GM18517 (cell line): ENCODE measurements around the gene SPATA1.
"Not testable (repeated sequence)": the region's sequence is repeated elsewhere in the genome, so short reads cannot be mapped to it uniquely, and the experiment has no call there.

Experiments used
- ATAC-seq: cut with Tn5 transposase; IDR thresholded peaks from one replicate; pipeline ENCODE4 v1.9.1; 2021; ENCODE audit warnings: mild to moderate bottlenecking, moderate library complexity; ENCODE audit not compliant: unreplicated experiment

Gene SPATA1

DNA sequence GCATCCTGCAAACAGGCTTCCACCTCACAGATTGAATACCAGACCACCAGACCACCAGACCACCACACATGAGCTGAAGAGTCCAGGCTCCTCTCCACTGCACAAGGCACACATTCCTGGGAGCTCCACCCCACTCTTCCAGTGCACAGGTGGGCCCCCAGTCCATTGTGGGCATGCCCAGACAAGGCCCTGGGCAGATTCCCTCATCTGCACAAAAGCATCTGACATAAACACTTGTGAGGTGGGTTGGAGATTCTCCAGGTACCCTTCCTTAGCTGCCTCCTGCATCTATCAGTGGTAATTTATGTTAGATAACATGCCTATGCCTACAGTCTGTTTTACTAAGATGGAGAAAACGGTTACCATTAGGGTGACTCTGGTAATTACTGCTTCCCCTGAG lies 79.6 kb downstream of the SPATA1 start:
- no peak for ATAC-seq

DNA sequence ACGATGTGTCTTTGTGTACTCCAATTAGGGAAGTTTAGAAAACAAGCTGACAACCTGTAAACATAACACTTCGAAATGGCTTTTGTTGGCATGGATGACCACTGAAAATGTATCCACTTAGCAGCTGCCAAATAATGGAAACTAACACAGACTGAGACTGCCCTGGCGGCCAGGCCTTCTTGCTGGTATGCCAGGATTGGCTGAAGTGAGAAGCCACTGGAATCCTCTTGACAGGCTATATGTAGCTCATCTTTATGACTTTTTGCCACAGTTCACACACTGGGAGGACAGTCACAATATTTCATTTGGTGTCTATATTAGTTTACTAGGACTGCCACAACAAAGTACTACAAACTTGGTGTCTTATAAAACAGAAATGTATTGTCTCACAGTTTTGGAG lies 80.9 kb downstream of the SPATA1 start:
- no peak for ATAC-seq

DNA sequence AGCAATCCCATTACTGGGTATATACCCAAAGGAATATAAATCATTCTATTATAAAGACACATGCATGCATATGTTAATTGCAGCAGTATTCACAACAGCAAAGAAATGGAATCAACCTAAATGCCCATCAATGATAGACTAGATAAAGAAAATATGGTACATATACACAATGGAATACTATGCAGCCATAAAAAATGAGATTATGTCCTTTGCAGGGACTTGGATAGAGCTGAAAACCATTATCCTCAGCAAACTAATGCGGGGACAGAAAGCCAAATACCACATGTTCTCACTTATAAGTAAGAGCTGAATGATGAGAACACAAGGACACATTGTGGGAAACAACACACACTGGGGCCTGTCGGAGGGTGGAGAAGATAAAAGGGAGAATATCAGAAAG lies 88.8 kb downstream of the SPATA1 start:
- not testable (repeated sequence) for ATAC-seq

DNA sequence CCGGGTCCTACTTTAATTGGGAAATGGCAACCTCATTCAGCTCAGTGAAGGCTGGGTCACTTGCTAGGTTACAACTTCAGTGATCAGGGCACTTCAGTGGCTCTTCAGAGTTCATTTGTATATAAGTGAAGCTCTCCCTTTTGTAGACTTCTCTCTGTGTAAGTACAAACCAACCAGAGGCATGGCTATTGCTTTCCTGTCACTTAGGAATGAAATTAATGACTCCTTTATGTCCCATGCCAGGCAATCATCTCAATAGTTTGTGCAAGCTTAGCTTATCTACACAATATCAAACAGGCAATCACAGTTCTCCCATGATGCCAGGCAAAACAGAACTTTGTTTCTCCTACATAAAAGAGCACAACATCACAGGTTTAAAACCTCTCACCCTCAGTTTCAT lies 90.8 kb downstream of the SPATA1 start:
- ATAC-seq = no peak

DNA sequence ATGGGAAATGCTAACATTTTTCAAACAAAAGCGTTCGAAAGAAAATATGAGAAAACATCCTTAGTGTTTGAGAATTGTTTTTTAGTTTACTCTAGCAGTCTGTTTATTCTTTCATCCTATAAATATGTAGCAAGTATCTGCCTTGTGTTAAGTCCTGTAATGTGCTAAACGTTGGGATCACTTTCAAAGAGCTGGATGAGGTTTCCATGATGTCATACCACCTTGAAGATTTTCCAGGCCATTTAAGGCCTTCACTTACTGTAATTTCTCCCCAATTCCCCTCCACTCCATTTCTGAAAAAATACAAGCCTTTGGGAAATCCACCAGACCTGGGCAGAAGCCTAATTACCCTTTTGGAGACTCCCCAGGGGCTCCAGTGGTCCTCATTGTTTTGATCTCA lies 92.2 kb downstream of the SPATA1 start:
- ATAC-seq = no peak

DNA sequence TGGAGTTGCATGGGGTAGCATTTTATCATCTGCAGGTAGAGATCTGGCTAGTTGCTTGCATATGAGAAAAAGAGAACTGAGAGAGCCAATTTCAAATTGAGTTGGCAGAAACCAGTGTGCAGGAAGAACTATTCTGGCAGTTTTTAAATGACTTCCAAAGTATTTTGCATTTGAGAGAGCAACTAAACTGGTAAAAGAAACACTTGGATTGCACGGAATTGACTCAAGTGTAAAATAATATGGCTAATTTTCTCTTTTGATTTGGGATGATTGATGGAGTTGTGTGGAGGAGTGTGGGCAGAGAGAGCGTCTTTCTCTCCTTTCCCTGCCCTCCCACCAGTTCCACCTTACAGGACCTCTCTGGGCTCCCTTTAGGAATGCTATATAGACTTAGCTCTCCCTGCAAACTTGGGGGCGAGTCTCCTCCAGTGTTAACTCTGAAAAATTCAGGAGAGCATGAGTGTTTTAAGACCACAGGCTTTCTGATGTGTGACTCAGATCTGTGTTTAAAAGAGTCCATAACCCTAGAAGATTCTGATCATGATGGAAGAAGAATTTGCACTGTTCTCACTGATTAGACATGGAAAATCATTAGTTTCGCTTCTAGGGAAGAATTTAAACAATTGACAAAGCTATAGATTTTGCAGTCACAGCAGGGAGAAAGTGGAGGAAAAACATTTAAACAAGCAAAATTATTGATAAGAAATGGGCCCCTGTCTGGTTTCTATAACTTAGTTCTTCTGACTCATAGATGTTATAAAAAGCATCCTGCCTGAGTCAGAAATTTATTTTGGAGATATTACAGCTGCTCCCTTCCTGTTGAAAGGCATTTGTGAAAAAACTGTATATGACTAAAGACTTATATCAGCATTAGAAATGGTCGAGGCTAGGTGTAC lies 92.9 kb downstream of the SPATA1 start:
- peak; percentile 80 for ATAC-seq

DNA sequence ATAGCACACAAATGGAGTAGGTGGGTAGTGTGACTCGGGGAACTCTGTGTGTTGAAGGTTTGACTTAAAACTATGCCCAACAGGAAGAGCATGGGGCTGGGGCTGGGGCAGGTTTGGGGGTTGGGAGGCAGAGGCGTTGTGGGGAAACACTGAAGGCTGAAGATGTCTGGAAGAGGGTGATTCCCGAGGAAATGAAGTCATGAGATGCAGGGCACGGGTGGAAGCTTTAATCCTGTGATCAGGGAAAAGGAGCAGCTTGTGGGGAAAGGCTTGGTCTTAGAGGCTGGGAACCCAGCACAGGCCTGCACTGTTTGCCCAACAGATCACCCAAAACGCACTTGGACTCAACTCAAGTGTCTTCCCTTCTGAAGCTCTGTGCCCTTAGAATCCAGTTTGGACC lies 94.6 kb downstream of the SPATA1 start:
- no peak for ATAC-seq

DNA sequence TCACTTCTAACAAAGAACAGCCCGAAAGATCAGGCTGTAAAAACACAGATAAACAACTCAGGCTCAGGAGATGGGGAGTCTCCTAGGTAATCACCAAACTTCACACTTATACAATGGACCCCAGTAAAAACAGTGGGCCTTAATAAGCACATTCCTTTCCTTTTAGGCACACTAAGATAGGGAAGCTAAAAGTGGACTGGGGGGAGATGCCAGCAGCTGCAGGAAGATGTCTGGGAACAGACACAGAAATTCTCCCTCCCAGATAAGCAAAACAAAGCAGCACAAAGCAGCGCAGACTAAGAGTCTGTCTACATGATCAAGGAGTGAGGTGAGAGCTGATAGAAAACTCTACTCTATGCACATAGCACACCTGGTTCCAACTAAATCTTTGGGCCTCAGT lies 97.0 kb downstream of the SPATA1 start:
- no peak for ATAC-seq

DNA sequence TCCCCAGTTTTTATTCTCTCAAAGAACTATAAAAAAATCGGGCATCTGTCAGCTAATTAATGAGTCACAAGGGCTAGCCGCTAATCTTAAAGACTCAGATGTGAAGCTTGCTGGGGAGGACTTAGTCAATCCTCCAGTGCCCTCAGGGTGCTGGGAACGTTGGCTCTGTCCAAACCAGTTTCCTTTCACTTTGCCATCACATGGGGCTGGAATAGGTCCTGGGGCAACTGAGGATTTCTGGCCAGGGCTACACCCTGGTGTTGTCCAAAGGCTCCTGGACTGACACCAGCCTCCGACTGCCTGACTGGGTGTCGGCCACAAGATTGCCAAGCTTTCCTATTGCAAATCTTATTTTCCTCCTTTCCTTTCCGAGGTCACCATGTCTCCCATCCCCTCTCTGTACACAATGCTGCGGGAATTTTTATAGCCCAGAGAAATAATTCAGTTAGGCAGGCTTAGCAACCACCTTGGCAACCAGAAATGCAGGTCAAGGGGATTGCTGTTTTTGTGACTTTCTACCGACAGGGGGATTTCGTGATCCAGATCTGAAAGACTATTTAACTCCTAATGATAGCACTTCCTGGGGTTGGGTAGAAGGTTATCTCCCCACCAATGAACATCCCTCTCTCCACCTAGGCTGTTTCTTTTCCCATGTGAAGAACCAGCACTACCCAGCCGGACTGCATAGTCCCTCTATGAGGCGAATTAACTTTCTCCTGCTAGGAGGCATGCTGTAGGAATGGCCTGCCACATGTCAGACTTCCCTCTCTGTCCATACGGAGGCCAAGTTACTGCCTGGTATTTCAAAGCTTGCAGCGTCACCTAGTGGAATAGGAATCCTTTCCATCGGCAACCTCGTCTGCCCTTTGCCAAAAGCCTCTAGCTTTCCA lies 98.0 kb downstream of the SPATA1 start:
- no peak for ATAC-seq

DNA sequence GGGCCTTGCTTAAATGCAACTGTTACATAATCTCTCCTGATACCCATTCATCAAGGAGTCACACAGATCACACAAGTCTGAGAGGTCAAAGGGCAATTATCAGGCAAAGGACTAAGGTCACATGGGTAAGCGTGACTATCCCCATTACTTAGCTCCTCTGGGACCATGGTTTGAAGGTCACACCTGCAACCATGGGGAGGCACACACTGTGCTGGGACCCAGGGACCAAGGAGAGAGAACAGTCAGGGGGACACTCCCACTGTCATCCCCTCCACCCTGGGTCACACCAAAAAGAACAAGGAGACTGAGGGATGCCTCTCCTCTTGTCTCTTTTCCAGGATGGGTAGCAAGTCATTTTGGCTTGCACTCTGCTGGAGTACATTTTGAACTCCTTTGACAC lies 99.0 kb downstream of the SPATA1 start:
- no peak for ATAC-seq

DNA sequence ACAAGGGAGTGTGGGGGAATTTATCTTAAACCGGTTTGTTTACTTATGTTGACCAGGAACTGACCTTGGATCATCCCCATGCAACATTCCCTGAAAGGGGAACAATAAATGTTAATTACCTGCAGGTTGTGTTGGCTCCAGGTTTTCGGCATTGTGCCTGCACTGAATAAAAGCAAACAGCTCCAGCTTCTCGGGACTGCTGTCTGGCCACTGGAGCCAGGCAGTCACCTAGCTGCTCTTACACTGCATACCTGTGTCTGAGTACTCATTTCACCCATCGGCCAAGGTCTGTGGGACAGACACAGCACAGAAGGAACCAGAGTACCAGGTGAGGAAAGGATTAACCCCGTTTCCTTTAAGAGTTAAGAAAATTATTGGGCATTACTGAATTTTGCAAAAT lies 100.8 kb downstream of the SPATA1 start:
- ATAC-seq = no peak

DNA sequence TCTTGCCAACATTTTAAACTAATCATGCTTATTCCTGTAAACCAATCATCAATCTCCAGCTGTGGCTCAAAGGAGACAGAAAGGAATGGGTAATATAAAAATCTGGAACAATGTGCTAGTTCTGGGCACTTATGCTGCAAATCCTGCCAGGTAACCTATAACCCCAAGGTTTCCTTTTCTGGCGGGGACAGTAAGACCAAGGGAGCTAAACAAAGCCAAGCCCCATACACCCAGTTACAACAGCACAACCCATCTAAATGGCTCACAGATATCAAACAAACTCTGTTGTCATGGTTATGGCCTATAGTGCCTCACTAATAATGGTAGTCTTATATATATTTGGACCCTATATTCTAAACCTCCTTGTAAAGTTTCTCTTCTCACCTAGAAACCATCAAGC lies 104.9 kb downstream of the SPATA1 start:
- no peak for ATAC-seq

DNA sequence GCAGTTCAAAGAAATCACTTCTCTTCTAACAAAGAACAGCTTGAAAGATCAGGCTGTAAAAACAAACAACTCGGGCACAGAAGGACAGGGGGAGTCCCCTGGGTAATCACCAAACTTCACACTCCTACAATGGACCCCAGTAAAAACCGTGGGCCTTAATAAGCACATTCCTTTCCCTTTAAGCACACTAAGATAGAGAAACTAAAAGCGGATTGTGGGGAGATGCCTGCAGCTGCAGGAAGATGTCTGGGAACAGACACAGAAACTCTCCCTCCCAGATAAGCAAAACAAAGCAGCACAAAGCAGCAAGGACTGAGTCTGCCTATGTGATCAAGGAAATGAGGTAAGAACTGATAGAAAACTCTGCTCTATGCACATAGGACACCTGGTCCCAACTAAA lies 105.6 kb downstream of the SPATA1 start:
- no peak for ATAC-seq

DNA sequence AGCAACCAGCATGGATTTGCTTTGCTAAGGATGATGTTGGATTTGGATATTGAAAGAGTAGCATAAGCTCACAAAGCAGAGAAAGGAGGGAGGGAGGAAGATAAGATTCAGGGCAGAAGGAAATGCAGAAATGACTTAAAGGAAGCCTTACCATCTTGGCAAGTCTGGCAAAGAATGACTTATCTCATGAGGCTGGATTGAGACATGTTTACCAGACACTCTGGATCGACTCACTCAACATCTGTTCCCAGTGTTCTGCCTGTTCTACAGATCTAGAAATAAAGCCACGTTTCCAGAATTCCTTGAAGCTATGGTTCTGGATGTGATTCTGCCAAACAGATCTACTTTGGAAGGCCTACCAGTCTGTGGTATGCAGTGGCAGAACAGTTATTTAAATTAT lies 106.8 kb downstream of the SPATA1 start:
- ATAC-seq = no peak

DNA sequence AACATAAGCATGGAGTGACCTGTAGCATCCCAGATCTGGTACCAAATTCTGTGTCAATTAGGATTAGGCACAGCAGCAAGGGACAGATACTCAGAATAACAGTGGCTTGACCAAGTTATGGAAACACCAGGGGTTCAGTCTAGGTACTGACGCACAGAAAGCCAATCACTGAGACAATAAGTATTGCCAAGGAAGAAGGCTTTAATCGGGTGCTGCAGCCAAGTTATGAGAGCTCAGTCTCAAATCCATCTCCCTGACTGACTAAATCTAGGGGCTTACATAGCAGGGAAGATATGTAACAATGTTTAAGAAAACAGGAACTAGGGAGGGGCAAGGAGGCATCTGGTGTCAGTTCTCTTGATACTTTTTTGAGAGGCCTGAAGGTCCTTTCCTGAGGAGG lies 107.7 kb downstream of the SPATA1 start:
- no peak for ATAC-seq

DNA sequence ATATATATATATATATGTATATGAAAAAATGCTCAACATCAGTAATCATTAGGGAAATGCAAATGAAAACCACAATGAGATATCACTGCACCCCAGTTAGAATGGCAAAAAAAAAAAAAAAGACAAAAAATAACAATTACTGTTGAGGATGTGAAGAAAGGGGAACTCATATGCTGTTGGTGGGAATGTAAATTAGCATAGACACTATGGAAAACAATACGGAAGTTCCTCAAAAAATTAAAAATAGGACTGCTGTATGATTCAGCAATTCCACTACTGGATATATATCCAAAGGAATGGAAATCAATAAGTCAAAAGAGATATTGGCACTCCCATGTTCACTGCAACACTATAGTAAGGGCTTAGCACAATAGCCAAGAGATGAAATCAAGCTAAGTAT lies 109.6 kb downstream of the SPATA1 start:
- ATAC-seq = no peak
